ENCODE results near the gene ATP8A2.

Gene ATP8A2

GRCh38 chr13:25345576-25345975, 26.2 kb upstream of the ATP8A2 start:
- DNase-seq (ENCODE audit: low read depth), result no peak
- no peak for TF ChIP-seq POLR2A (IDR thresholded peaks at IDR 0.05; ENCODE audit: extremely low read depth, insufficient read length)
- TF ChIP-seq MYC (IDR thresholded peaks at IDR 0.05; ENCODE audit: low read depth, low read length), result no peak
- TF ChIP-seq, protein P1, sequence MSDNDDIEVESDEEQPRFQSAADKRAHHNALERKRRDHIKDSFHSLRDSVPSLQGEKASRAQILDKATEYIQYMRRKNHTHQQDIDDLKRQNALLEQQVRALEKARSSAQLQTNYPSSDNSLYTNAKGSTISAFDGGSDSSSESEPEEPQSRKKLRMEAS (IDR thresholded peaks at IDR 0.05; ENCODE audit: low read depth, low read length), result no peak
- no peak for TF ChIP-seq CTCF (IDR thresholded peaks at IDR 0.05; ENCODE audit: low read depth, low read length)
- H3K4me3 ChIP-seq (ENCODE audit: low read depth, low read length), result no peak overlapping the region

DNA sequence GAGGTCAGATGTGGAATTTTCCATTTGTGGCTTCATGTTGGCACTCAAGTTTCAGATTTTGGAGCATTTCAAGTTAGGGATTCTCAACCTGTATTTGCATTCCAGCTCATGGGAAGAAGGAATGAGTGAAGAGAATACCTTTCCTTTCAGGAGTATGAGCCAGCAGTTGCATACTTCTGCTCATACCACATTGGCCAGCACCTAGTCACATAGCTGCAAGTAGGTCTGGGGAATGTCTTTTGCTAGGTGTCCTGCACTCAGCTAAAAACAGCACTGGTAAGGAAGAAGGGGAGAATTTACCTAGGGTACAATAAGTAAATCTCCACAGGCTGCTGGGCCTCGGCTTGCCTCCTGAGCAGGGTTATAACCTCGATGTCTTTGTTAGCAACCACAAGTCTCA, 24.6 kb upstream of the ATP8A2 start:
- TF ChIP-seq MYC (IDR thresholded peaks at IDR 0.05; ENCODE audit: low read depth, low read length) (no peak), CTCF (IDR thresholded peaks at IDR 0.05; ENCODE audit: low read depth, low read length) (no peak), POLR2A (IDR thresholded peaks at IDR 0.05; ENCODE audit: extremely low read depth, insufficient read length) (no peak)
- TF ChIP-seq, protein P1 (IDR thresholded peaks at IDR 0.05; ENCODE audit: low read depth, low read length), result no peak
- H3K4me3 ChIP-seq (ENCODE audit: low read depth, low read length), result no peak overlapping the region
- no peak for DNase-seq (ENCODE audit: low read depth)

GRCh38 chr13:25351404-25351803, 20.4 kb upstream of the ATP8A2 start:
- no peak for DNase-seq (ENCODE audit: low read depth)
- no peak overlapping the region for H3K4me3 ChIP-seq (ENCODE audit: low read depth, low read length)
- no peak for TF ChIP-seq CTCF (IDR thresholded peaks at IDR 0.05; ENCODE audit: low read depth, low read length)
- no peak for TF ChIP-seq MYC (IDR thresholded peaks at IDR 0.05; ENCODE audit: low read depth, low read length)
- TF ChIP-seq POLR2A (IDR thresholded peaks at IDR 0.05; ENCODE audit: extremely low read depth, insufficient read length), result no peak
- TF ChIP-seq, protein P1 (IDR thresholded peaks at IDR 0.05; ENCODE audit: low read depth, low read length), result no peak

DNA sequence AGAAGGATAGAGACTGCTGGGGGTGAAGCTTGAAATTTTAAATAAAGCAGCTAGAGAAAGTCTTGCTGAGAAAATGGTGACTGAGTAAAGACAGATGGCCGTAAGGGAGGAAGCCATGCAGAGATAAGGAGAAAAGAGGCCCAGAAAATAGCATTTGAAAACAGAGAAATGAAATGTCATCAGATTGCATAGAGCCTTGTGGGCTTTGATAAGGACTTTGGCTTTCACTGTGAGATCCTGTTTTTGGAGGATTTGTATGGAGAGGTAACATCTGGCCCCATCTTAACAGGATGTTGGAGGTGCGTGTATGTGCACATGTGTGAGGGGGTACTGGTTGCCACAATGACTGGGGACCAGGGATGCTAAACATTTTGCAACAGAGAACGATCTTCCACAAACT, 19.5 kb upstream of the ATP8A2 start:
- TF ChIP-seq CTCF (IDR thresholded peaks at IDR 0.05; ENCODE audit: low read depth, low read length) (no peak), MYC (IDR thresholded peaks at IDR 0.05; ENCODE audit: low read depth, low read length) (no peak), POLR2A (IDR thresholded peaks at IDR 0.05; ENCODE audit: extremely low read depth, insufficient read length) (no peak)
- TF ChIP-seq, protein P1 (IDR thresholded peaks at IDR 0.05; ENCODE audit: low read depth, low read length), result no peak
- no peak for DNase-seq (ENCODE audit: low read depth)
- H3K4me3 ChIP-seq (ENCODE audit: low read depth, low read length), result no peak overlapping the region

GRCh38 chr13:25352806-25353205, 19.0 kb upstream of the ATP8A2 start:
- DNase-seq (ENCODE audit: low read depth), result no peak
- TF ChIP-seq, protein P1 (IDR thresholded peaks at IDR 0.05; ENCODE audit: low read depth, low read length), result no peak
- TF ChIP-seq MYC (IDR thresholded peaks at IDR 0.05; ENCODE audit: low read depth, low read length), result no peak
- no peak for TF ChIP-seq CTCF (IDR thresholded peaks at IDR 0.05; ENCODE audit: low read depth, low read length)
- TF ChIP-seq POLR2A (IDR thresholded peaks at IDR 0.05; ENCODE audit: extremely low read depth, insufficient read length), result no peak
- no peak overlapping the region for H3K4me3 ChIP-seq (ENCODE audit: low read depth, low read length)

DNA sequence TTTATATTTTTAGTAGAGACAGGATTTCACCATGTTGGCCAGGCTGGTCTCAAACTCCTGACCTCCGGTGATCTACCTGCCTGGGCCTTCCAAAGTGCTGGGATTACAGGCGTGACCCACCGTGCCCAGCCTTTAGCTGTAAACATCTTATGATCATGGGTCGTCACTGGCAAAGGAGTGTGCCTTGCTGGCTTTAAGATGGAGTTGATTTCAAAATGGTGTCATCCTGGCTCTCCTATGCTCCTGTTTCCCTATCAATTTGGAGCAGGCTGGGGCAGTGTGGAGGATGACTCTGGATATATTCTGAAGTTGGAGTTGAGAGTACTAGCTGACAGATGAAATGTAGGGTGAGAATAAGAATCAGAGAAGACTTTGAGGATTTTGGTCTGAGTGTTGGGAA, 18.4 kb upstream of the ATP8A2 start:
- H3K4me3 ChIP-seq (ENCODE audit: low read depth, low read length), result no peak overlapping the region
- TF ChIP-seq POLR2A (IDR thresholded peaks at IDR 0.05; ENCODE audit: extremely low read depth, insufficient read length) (no peak), MYC (IDR thresholded peaks at IDR 0.05; ENCODE audit: low read depth, low read length) (no peak), CTCF (IDR thresholded peaks at IDR 0.05; ENCODE audit: low read depth, low read length) (no peak)
- TF ChIP-seq, protein P1 (IDR thresholded peaks at IDR 0.05; ENCODE audit: low read depth, low read length), result no peak
- DNase-seq (ENCODE audit: low read depth), result no peak

Data from NB4 (cell line).